Skin of body (tissue), 3 donors: Measurements from ENCODE around the gene C11orf52. TPM values are rescaled to one million over a fixed set of nuclear protein-coding genes. Genes with fewer than 3 reads are reported as not detected.

ENCODE experiments used
- DNase-seq: peaks from one replicate; lab custom pipeline; 2025; lab: John Stamatoyannopoulos, UW
- small RNA-seq: library from RNA; depleted of rRNA; stranded (forward); fragments of <200 nt; gene quantifications from one replicate; pipeline ENCODE3, GENCODE V24; 2014; ENCODE audit warnings: low replicate concordance
- total RNA-seq: library from RNA; depleted of rRNA; stranded (reverse); fragments of >200 nt; gene quantifications from one replicate; pipeline ENCODE4 v1.2.3, GENCODE V29; 2014

The C11orf52 gene
- total RNA-seq, 1 donor from 2014 or later, result 1.4 TPM

GRCh38 chr11:111975076-111975806 is 56.5 kb downstream of the C11orf52 start:
- no peak for DNase-seq

GRCh38 chr11:111976119-111976766 is 57.5 kb downstream of the C11orf52 start:
- no peak for DNase-seq

Small RNA genes within 50 kb of the gene (small RNA-seq; reads per million reads assigned to genes)
- not detected for gene C11orf52
- gene RNA5SP351, result not detected
- not detected for gene RPL37AP8

Other genes with a start within 250 kb of the C11orf52 start
- 56.6 TPM for gene PPP2R1B, start 152.5 kb upstream of the C11orf52 start, total RNA-seq
- gene ALG9, start 47.3 kb upstream of the C11orf52 start, total RNA-seq, result 34.8 TPM
- 3.2 TPM for gene FDXACB1, start 39.7 kb upstream of the C11orf52 start, total RNA-seq
- gene CFAP68, start 39.4 kb upstream of the C11orf52 start, total RNA-seq, result 10.4 TPM
- 43.2 TPM for gene CRYAB, start 7.1 kb upstream of the C11orf52 start, total RNA-seq
- 3.2 TPM for gene HSPB2, start 6.2 kb upstream of the C11orf52 start, total RNA-seq
- 21.0 TPM for gene DIXDC1, start 18.4 kb downstream of the C11orf52 start, total RNA-seq
- 28.2 TPM for gene DLAT, start 106.5 kb downstream of the C11orf52 start, total RNA-seq
- gene PIH1D2, start 155.1 kb downstream of the C11orf52 start, total RNA-seq, result 1.4 TPM
- 20.3 TPM for gene NKAPD1, start 155.4 kb downstream of the C11orf52 start, total RNA-seq
- 55.1 TPM for gene TIMM8B, start 167.8 kb downstream of the C11orf52 start, total RNA-seq
- gene SDHD, start 168.0 kb downstream of the C11orf52 start, total RNA-seq, result 124 TPM
- gene IL18, start 245.2 kb downstream of the C11orf52 start, total RNA-seq, result 21.6 TPM
- 0.20 TPM for gene TEX12, start 248.5 kb downstream of the C11orf52 start, total RNA-seq